Panc1 (cell line): ENCODE measurements around the gene RHEB. TPM values are rescaled to one million over a fixed set of nuclear protein-coding genes. Genes with fewer than 3 reads are reported as not detected.
A peak's percentile ranks its signal among the peaks of the same experiment; 100 is the strongest.

ENCODE experiments used
- ATAC-seq: fragments of 200-7000 bp; cut with Tn5 transposase; 2 replicates; pipeline ENCODE4 v1.9.1; 2020; ENCODE audit warnings: mild to moderate bottlenecking, moderate library complexity
- BruUV-seq: library from RNA; stranded (reverse); fragments of 400-500 nt; replicated peaks from 2 replicates; lab custom pipeline; 2021; lab: Mats Ljungman, UMichigan
- CTCF ChIA-PET: fragments of 300-600 bp; sonication (Branson Sonifier 250); formaldehyde crosslinking; loops from one replicate; lab custom pipeline; 2022; ENCODE audit warnings: antibody characterized with exemption; lab: Charles Lee
- POLR2A ChIA-PET: fragments of 300-600 bp; sonication (Branson Sonifier 250); formaldehyde crosslinking; loops from one replicate; lab custom pipeline; 2022; ENCODE audit warnings: antibody characterized with exemption; lab: Charles Lee
- DNase-seq: peaks from one replicate; pipeline ENCODE4 v3.0.0-alpha.2; 2010; ENCODE audit warnings: low read depth, low spot score
- H3K27ac ChIP-seq: 2 replicates; pipeline ENCODE4 v1.5.1; 2011; ENCODE audit warnings: mild to moderate bottlenecking, low read length, inconsistent platforms
- H3K27me3 ChIP-seq: fragments of 200-500 bp; sonication (Bioruptor generic); 2 replicates; pipeline ENCODE4 v1.6.0; 2014; ENCODE audit warnings: low read length, inconsistent platforms; ENCODE audit not compliant: control insufficient read depth, insufficient read depth
- H3K36me3 ChIP-seq: fragments of 200-500 bp; sonication (Bioruptor generic); 2 replicates; pipeline ENCODE4 v1.5.1; 2014; ENCODE audit warnings: inconsistent platforms, mild to moderate bottlenecking, low read length, moderate library complexity; ENCODE audit not compliant: control insufficient read depth, insufficient read depth
- H3K4me1 ChIP-seq: 2 replicates; pipeline ENCODE4 v1.5.1; 2011; ENCODE audit warnings: inconsistent platforms, mild to moderate bottlenecking, low read length, moderate library complexity; ENCODE audit not compliant: control insufficient read depth, insufficient read depth
- H3K4me3 ChIP-seq, 2 experiments: 2 replicates each; pipeline ENCODE4 v1.5.1; 2011 to 2012; ENCODE audit warnings: low read depth in 2 of 2, low read length in 2 of 2, mild to moderate bottlenecking in 2 of 2, inconsistent platforms in 1 of 2, moderate library complexity in 1 of 2
- H3K9me3 ChIP-seq: fragments of 200-500 bp; sonication (Bioruptor generic); 2 replicates; pipeline ENCODE4 v1.5.1; 2014; ENCODE audit warnings: low read depth, mild to moderate bottlenecking, inconsistent platforms, low read length, moderate library complexity; ENCODE audit not compliant: control insufficient read depth, insufficient read depth
- REST ChIP-seq, 2 experiments: IDR thresholded peaks; 2 replicates each; pipeline ENCODE4 v1.6.1; 2011 to 2012; ENCODE audit warnings: low read depth in 2 of 2, control low read depth in 1 of 2, low read length in 1 of 2, mild to moderate bottlenecking in 1 of 2, moderate library complexity in 1 of 2; ENCODE audit not compliant: insufficient read depth in 1 of 2
- TCF7L2 ChIP-seq: IDR thresholded peaks from 2 replicates; pipeline ENCODE4 v1.6.1; 2011; ENCODE audit warnings: mild to moderate bottlenecking, low read depth, low read length, inconsistent platforms
- in situ Hi-C: cut with HindIII; loops from 2 replicates; pipeline ENCODE4 v1.10.0; 2016; ENCODE audit warnings: low sequenced_read_pairs, low pct_unique_long_range_greater_than_20kb
- intact Hi-C: fragments of 100-400 bp; cut with micrococcal nuclease; formaldehyde crosslinking; loops from one replicate; pipeline ENCODE4 v1.10.0; 2022; ENCODE audit not compliant: unreplicated experiment
- total RNA-seq: library from RNA; stranded (reverse); gene quantifications from one replicate; pipeline ENCODE4 v1.2.1, GENCODE V29; 2021; ENCODE audit not compliant: unreplicated experiment

RHEB gene
- total RNA-seq, 1 experiment from 2014 or later, result 259 TPM

- Histone ChIP-seq H3K27me3 (no peaks in the 10 kb centered on the region), H3K36me3 (no peaks in the 10 kb centered on the region), H3K27ac (no peak overlapping the region; the same call in 1 of the 2 replicates), H3K4me3 (no peak overlapping the region), H3K9me3 (no peaks in the 10 kb centered on the region), H3K4me1 (peaks cover 69% of the 10 kb centered on the region)
- BruUV-seq, result no TSS peak
- in situ Hi-C loops (no loop called here), intact Hi-C loops (no loop called here)
- TF ChIP-seq REST (IDR thresholded peaks at IDR 0.05; ENCODE audit: insufficient read depth in 1 of 2, low read depth in 2 of 2, low read length in 1 of 2) (no peak), TCF7L2 (no peak)
- CTCF ChIA-PET, result no interaction called here
- no peak for DNase-seq
- POLR2A ChIA-PET, result interaction anchor here (0.7 kb wide), 2 partner anchors 67 to 128 kb away, joined by 3 to 6 read pairs; no protein-coding TSS in a partner anchor
- no peak for ATAC-seq
Observed at GRCh38 chr7:151505433-151505832, 14.3 kb downstream of the RHEB start.

GRCh38 chr7:151504715-151505326 lies 14.9 kb downstream of the RHEB start:
- BruUV-seq, result no TSS peak
- ATAC-seq (no peak), DNase-seq (no peak)
- Histone ChIP-seq H3K9me3 (no peaks in the 10 kb centered on the region), H3K27me3 (no peaks in the 10 kb centered on the region), H3K27ac (peak overlapping the region; percentile 8; the same call in 1 of the 2 replicates), H3K36me3 (no peaks in the 10 kb centered on the region), H3K4me3 (no peak overlapping the region), H3K4me1 (peaks cover 64% of the 10 kb centered on the region)
- CTCF ChIA-PET, result no interaction called here
- POLR2A ChIA-PET, result interaction anchor here (0.6 to 0.7 kb wide), 3 partner anchors 8 to 128 kb away, joined by 3 to 6 read pairs (median 4); no protein-coding TSS in a partner anchor
- in situ Hi-C loops (no loop called here), intact Hi-C loops (no loop called here)
- TF ChIP-seq REST (IDR thresholded peaks at IDR 0.05; ENCODE audit: insufficient read depth in 1 of 2, low read depth in 2 of 2, low read length in 1 of 2) (no peak), TCF7L2 (no peak)
